Stimulated activated CD8-positive, alpha-beta memory T cell treated with anti-CD3 and anti-CD28 coated beads, Interleukin-15, amount 100 ng/mL, for 1 hour (primary cell): Measurements from ENCODE around the gene TMC1.
"Not testable (repeated sequence)": the region's sequence is repeated elsewhere in the genome, so short reads cannot be mapped to it uniquely, and the experiment has no call there.

Experiments
- DNase-seq: peaks from one replicate; pipeline ENCODE4 v3.0.0-alpha.2; 2020; ENCODE audit warnings: low read depth

The TMC1 gene

DNA sequence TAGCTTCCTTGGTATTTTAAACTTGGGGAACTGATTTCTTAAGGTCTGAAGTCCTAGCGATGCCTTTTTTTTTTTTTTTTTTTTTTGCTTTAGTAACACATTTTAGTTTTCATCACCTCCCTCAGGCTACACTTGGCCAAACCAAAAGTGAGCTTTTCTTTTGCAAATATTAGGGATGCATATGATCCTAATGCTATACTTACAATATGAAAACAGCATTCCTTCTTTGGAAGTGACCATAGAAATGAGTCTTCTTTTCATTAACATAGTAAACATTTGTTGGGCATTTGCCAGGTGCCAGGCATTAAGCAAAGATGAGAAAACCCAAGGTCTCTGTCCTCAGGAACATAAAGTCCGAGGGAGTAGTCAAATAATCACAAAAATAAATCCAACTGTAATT lies 241.6 kb downstream of the TMC1 start:
- DNase-seq = no peak

DNA sequence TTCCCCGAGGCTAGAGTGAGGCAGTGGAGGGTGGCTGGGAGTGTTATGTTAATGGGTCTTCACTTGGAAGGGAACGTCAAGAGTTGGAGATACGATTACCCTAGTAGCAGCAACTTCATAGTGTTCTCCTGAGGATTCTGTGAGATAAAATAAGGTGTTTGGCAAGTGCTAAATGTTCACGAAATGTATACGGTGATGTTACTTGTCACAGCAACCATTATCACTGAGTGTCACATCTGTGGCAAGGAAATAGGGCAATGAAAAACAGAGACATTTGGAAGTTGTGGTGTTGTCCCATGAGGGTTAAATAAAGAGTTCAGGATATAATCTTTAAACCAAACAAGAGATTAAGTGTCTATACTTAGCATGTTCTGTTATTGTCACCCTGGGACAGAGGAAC lies 248.1 kb downstream of the TMC1 start:
- no peak for DNase-seq

DNA sequence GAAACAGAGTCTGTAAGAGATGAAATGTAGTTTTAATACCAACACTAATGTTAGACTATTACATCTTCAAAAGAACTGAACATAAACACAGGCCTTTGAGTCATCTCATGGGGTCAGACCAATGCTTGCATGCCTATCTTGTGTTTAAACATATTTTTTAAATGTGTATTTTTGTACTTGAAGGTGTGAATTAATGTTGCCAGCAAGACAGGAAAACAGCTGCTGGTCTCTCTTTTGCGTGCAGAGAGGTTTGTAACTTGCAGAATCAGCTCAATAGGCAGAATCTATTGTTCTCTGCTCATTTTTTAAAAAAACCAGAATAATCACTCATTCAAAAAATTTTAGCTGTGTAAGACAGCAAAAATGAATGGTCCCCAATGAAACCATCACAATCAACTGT lies 251.3 kb downstream of the TMC1 start:
- DNase-seq = no peak

DNA sequence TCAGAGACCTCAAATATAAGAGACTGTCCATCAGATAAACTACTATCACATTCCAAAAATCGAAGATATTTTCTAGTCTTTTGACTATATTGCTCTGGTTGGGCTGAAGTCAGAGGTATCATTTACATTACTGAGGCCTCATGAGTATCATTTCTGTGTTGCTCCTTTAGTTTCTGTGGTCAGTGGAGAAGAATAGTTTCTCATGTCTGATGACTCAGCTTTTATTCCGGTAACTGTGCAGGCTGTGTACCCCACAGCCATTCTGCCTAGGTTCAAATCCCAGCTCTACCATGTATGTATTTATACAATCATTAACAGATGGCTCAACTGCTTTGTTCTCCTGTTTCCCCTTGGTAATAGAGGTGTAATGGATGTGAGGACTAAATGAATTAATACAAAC lies 252.2 kb downstream of the TMC1 start:
- DNase-seq = no peak

DNA sequence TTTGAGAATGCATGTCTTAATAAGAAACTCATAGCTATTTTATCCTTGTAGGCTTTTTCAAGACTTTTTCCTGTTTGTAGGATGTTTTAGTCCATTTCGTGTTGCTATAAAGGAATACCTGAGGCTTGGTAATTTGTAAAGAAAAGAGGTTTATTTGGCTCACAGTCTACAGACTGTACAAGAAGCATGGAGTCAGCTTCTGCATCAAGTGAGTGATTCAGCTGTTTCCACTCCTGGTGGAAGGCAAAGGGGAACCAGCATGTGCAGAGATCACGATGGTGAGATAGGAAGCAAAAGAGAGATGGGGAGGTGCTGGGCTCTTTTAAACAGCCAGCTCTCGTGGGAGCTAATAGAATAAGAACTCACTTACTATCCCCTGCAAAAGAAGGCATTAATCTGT lies 254.2 kb downstream of the TMC1 start:
- no peak for DNase-seq

DNA sequence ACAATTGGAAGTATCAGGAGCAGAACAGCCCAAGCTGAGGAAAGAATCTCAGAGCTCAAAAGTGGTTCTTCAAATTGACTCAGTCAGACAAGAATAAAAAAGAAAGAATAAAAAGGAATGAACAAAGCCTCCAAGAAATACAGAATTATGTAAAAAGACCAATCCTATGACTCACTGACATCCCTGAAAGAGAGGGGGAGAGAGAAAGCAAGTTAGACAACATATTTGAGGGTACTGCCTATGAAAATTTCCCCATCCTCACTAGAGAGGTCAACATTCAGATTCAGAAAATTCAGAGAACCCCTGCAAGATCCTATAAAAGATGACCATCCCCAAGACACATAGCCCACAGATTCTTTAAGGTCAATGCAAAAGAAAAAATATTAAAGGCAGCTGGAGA lies 258.2 kb downstream of the TMC1 start:
- no peak for DNase-seq

DNA sequence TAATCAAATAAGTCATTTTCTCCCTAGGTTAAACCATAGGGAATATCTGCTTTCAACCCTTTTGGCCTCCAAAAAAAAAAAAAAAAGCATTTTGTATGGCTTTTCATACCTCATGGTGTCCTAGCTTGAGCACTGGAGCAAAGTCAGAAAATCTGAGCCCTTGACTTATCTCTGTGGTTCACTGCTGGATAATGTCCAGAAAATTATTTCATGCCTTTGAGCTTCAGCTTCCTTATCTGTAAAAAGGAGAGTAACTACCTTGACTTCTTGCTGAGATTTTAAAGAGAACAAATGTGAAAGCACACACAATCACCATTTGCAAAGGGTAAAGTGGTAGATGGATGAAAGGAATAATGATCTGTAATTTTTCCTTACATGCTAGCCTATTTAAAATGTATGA lies 265.5 kb downstream of the TMC1 start:
- DNase-seq = no peak

DNA sequence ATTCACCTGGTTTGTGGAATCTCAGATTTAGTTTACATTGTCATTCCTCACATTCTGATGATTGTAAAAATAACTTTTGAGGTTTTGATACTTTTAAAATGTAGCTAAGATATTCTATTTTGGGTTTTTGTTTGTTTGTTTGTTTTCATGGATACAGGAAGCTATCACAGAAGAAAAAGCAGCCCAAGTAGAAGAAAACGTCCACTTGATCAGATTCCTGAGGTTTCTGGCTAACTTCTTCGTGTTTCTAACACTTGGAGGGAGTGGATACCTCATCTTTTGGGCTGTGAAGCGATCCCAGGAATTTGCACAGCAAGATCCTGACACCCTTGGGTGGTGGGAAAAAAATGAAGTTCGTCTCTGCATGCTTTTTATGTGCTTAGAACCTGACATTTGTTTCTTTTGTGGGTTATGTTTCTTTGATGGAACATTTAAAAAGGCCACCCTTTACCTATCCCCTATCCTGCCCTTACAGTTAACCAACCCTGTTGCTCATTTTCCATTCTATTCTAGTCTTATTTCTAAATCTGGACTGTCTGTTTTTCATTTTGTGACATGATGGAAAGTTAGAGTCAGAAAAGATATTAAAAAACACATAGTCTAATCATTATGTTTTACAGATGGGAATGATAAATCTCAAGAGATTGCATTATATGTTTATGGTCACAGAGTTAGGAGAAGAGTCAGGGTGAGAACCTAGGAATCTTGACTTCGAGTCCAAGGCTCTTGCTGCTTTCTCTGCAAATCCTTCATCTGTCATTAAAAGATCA lies 267.7 kb downstream of the TMC1 start:
- no peak for DNase-seq

DNA sequence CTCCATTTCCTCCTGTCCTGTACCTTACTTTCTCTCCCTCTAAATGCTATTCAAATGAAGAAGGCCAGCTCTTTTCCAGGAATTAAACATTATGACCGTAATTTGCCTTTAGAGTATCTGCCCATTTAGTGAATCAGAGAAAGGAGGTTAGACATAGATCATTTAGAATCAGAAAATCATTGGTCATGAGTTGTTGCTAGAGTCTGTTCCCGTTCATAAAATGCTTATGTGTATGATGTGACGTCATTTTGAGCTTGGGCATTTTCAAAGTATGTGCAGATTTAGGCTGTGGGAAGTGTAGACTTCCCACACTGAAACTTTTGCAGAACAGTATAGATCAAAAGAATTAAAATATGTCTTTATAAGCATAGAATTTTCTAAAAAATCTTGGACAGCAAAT lies 268.5 kb downstream of the TMC1 start:
- no peak for DNase-seq

DNA sequence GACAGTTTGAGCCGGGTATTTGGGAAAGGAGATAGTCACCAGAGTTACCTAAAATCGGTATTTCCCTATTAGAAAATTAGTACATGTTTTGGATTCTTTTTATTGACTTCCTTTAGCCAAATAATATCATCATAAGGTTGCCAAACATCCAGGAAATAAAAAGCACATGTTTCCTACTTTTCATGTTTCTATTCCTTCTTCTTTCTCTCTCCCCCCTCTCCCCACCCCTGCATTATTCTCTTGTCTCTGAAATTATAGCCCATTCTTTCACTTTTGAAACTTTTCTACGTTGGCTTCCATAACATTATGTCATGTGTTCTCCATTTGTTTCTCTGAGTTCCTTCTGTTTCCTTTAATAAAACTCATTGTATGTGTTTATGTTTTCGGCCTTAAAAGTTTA lies 269.6 kb downstream of the TMC1 start:
- DNase-seq = no peak

DNA sequence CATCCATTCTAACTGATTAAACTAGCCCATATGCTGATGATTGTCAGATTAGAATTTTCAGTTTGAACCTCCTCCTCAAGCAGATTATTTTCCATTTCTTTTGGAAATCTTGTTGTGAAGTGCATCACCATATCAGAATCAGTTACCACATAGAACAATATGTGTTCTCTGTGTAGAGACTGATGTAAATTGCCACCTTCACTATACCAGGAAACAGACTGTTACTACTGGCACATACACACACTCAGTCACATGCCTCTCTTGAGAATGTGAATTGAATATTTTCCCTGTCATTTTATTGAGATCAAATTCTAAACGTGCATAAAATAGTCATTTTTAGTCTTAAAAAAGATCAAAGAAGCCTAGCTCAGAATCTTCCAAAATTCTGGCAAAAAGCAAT lies 270.0 kb downstream of the TMC1 start:
- DNase-seq = no peak

DNA sequence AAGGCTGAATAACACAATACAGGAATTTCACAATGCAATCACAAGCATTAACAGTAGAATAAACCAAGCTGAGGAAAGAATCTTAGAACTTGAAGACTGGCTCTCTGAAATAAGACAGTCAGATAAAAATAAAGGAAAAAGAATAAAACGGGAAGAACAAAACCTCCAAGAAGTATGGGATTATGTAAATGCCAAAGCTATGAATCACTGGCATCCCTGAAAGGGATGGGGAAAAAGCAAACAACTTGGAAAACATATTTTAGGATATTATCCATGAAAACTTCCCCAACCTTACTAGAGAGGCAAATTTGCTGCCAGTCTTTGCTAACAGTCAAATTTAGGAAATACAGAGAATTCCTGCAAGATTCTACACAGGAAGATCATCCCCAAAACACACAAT lies 273.5 kb downstream of the TMC1 start:
- no peak for DNase-seq

DNA sequence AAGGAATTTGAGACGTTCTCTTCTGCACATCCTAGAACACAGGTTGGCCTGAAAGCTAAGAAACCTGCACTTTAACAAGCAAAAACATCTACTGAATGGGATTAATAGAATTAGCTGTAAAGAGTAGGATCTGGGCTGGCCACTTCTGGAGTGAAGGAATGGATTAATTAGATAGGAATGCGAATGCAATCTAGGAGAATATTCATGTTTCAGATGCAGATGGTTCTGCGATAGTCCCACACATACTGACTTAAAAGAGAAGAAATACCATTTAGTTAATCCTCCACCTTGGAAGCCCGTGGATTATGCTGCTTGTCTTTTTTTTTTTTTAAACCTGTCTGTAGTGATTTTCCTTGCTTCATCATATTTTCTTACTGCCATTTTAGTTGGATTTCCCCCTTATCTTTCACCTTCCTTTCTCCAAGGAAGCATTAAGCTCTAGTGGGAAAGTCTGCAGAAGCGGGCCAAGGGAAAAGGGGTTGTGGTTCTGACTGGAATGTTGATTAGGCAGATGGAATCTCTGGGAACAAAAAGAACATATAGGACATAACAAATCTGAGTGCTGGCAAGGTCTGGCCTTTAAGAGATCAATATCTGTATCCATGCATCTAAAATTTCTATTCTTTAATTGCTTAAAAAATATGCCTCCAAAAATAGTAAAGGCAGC lies 279.1 kb downstream of the TMC1 start:
- DNase-seq = no peak

DNA sequence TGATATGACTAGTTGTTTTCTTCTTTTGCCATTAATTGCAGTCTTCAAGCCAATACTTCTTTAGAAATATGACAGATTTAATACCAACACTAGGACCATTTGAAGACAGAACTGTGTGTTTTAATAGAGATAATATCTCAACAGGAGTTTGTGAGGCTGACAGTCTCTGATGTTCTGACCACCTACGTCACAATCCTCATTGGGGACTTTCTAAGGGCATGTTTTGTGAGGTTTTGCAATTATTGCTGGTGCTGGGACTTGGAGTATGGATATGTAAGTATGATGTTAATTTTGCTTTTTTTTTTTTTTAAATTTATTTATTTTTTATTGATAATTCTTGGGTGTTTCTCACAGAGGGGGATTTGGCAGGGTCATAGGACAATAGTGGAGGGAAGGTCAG lies 283.8 kb downstream of the TMC1 start:
- no peak for DNase-seq

DNA sequence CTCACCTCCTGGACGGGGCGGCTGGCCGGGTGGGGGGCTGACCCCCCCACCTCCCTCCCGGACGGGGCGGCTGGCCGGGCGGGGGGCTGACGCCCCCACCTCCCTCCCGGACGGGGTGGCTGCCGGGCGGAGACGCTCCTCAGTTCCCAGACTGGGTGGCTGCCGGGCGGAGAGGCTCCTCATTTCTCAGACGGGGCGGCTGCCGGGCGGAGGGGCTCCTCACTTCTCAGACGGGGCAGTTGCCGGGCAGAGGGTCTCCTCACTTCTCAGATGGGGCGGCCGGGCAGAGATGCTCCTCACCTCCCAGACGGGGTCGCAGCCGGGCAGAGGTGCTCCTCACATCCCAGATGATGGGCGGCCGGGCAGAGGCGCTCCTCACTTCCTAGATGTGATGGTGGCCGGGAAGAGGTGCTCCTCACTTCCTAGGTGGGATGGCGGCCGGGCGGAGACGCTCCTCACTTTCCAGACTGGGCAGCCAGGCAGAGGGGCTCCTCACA lies 285.0 kb downstream of the TMC1 start:
- DNase-seq = not testable (repeated sequence)

DNA sequence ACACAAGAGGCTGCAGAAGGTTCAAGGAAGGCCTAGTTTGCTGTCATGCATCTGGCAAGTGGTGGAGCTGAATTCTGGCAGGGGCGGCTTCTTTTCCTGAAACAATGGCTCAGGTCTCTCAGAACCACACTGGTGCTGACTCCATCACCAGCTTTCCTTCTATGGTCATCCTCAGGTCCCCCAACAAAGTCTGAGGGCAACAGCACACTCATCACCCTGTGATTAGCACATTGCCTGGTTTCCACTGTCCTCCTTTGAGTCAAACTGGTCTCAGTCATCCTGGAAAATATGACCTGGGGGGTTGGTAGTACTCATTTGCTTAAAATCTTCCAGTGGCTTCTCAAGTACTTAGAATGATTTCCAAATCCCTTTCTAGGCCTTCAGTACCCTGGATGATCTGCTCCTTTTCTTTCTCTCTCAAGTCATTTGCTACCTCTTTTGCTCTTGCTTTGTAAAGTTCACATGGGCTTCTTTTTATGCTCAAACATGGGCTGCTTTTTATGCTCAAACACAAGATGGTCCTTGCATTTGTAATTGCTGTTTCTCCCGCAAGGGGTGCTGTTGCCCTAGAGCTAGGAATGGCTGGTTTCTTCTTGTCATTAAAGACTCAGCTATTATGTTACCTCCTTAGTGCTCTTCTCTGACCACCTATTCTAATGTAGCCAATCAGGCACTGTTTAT lies 286.5 kb downstream of the TMC1 start:
- DNase-seq = no peak

DNA sequence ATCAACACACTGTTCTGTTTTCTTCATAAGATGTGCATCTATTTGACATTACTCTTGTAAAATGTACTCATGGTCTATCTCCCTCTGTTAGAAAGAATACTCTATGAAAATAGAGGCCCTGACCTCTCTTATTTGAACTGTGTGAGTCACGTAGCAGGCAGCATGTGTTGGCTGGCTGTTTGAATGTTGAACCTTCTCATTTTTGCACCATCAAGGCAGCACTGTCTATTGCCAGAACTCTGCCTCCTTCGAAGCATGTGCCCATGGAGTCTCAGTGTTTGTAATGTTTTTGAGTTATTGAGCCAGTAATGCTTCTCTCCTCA lies 287.0 kb downstream of the TMC1 start:
- DNase-seq = no peak

DNA sequence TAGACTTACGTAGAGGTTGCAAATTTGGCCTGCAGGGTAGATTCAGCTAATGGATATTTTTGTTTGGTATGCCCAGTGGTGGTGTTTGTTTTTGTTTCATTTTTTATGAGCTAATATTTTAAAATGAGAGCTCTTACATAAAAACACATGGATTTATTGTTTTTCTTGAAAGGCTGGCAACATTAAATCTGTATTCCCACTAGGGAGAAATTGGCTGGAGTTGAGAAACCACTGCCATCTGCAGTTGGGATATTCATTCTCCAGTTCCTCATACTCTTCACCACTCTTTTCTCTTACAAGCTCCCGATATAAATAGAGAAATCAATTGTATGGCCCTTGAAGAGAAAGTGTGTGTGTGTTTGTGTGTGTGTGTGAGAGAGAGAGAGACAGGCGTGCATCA lies 288.2 kb downstream of the TMC1 start:
- no peak for DNase-seq

DNA sequence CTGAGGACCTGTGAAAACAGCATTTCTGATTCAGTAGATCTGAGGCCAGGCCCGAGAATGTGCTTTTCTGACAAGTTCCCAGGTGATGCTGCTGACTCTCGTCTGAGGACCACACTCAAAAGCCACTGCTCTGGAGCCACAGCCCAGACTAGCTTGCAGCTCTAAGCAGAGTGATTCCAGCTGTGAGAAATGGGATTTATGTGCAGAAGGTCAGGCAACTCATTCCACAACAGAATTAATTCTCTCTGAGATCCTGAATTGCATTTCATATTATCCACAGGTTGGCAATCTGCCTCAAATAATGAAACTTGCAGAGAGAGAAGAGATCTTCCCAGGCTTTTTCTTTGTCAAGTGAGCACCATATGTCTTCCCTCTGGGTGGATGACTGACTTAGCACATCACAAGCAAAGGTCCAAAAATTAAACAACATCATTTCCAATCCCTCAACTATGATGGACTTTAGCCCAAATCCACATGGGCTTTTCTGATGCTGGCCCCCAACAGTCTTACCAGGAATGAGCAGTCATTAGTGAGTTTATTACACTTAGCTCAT lies 291.2 kb downstream of the TMC1 start:
- DNase-seq = no peak

DNA sequence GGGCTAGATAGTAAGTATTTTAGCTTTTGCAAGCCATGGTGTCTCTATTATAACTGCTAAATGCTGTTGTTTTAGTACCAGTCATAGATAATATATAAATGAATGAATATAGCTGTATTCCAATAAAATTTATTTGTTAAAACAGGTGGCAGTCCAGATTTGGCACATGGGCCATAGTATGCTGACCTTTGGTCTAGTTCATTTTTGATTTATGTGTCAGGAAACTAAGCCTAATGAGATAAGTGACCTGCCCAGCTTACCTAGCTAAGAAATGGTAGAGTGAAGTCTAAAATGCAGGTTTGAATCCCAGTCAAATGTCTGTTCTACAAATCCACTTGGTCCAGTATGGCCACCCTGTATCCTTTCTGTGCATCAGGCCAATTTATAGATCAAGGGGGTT lies 292.1 kb downstream of the TMC1 start:
- no peak for DNase-seq

DNA sequence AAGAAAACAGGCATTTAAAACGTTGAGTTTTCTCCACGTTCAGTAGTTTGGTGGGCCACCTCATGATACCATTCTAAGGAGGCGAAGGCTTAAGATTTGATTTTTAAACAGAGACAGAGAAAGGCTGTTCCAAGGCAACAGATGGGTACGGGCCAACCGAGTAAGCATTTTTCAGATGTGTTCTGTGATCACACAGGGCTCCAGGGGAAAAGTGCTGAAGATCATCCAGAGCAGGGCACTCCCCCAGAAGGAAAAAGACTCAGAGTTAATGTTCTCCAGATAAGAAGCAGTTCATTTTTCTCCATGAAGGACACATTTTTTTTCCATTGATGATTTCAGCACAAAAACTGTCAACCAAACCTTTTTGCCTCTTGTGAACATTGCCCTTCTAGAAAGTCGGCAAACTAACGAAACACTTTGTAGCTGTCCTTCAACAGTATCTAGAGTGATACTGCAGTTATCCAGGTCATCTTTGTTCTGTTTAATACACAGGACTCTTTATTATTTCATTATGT lies 292.7 kb downstream of the TMC1 start:
- no peak for DNase-seq

DNA sequence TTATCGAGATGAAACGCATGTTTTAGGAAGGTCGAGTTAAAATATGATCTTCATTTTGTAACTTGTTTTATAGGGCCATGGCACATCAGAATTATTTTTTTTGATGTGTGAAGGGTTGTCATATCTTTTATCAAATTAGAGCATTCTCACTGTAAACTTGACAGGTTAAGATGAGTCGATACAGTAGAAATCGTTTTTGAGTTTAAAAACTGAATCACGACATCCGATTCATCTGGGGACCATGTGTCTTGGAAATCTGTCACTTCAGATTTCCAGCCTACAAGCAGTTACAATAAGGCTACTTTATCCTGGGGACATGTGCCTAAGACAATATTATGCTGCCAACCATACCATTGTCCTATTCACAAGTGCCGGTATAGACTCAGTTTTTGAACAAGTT lies 295.3 kb downstream of the TMC1 start:
- no peak for DNase-seq

DNA sequence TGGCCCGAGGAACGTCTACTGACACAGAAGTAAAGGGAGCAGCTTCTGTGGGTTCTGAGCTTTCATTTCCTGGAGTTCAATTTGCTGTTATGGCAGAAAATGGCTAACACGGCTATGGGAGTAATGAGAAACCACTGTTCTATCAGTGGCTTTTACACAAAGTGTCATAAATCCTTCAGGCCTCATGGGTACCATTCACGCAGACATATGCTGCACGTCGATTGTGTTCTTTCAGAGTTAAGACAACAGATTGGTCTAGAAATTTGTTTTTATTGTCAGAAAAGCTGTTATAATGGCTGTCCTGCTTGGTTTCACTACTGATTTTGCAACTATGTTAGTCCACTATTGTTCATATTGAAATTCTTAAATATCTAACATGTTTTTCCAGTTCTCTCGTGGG lies 296.0 kb downstream of the TMC1 start:
- DNase-seq = no peak
